ENCODE data around the gene CARMIL1.
"Not testable (repeated sequence)": the region's sequence is repeated elsewhere in the genome, so short reads cannot be mapped to it uniquely, and the experiment has no call there.

Gene CARMIL1

DNA sequence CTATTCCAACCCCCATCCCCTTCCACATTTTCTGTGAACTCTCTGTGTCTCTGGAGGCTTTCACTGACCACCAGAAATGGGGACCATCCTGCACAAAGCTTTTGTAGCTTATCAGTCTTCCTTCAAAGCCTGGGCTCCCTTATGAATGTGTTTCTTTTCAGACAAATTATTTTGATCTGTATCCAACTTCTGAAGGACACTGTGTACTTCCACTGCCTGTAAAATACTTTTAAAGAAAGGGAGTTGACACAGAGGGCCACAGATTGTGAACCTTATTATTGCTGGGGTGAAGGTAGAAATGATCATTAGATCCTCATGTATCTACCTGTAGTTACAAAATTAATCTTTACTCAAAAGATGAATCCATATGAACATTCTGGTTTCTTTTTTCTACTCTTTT is 135.6 kb downstream of the CARMIL1 start:
- DNase-seq, result no peak

- DNase-seq, result no peak
Measured at GRCh38 chr6:25415274-25415673, 136.1 kb downstream of the CARMIL1 start.

DNA sequence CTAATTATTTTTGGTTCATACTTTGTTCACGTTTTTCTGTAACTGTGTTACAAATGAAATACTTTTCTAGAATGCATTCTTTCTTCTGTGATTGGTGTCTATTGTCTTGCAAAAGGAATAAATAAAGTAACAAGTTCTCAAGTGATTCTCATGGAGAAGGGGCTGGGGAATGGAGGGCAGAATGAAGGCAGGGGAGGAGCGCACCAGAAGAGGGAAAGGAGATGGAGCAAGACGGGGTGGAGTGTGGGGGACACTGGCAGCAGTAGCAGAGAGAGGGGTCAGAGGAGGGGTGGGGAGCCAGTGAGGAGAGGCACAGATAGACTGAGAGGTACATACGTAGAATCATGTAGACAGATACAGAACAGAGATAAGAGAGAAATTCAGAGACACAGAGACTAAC is 136.5 kb downstream of the CARMIL1 start:
- no peak for DNase-seq

DNA sequence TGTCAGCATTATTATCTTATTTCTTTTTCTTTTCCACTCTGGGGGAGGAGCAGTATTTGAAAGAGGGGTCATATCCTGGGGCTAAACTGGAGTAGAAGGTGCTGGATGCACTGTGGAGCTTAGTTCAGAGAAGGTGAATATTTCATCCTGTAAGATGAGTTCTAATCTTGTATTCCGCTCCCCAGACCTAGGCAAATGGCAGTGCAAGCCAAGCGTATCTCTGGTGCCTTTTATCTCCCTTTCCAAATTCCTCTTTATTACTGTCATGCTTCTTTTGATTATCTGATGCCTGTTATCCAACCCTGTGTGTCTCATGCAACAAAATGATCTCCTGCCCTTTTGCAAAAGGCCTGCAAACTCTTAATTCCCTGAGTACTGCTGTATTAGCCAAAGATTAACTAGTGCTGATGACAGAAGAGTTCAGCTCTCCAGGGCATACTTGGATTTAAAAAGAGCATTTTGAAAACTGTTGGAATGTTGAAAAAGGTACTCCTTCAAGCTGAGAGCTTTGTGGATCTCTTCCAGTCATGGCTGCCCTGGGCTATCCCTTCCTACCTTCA is 138.0 kb downstream of the CARMIL1 start:
- no peak for DNase-seq

- DNase-seq, result no peak
Measured at GRCh38 chr6:25418454-25419052, 139.4 kb downstream of the CARMIL1 start.

- no peak for DNase-seq
Measured at GRCh38 chr6:25419879-25420278, 140.7 kb downstream of the CARMIL1 start.

DNA sequence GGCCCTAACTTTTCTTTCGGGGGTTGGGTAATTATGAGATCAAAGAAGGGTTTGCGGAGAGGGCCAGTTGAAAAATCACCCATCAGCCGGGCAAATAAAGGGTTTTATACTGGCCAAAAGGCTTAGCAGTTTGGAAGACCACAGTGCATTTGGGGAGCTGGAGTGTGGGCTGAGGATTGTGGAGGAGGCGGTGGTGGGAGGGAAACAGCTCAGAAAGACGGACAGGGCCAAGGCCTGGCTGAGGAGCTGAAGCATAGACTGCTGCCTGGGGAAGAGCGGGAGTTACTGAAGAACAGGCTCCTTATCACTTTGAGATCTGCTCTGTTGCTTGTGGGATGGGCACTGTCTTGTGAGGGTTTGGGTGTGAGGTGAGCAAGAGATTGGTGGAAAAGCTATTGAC is 144.2 kb downstream of the CARMIL1 start:
- no peak for DNase-seq

- no peak for DNase-seq
Measured at GRCh38 chr6:25424303-25424702, 145.1 kb downstream of the CARMIL1 start.

- DNase-seq, result no peak
Measured at GRCh38 chr6:25427549-25427948, 148.4 kb downstream of the CARMIL1 start.

GRCh38 chr6:25428758-25429317 is 149.7 kb downstream of the CARMIL1 start:
- DNase-seq, result no peak

DNA sequence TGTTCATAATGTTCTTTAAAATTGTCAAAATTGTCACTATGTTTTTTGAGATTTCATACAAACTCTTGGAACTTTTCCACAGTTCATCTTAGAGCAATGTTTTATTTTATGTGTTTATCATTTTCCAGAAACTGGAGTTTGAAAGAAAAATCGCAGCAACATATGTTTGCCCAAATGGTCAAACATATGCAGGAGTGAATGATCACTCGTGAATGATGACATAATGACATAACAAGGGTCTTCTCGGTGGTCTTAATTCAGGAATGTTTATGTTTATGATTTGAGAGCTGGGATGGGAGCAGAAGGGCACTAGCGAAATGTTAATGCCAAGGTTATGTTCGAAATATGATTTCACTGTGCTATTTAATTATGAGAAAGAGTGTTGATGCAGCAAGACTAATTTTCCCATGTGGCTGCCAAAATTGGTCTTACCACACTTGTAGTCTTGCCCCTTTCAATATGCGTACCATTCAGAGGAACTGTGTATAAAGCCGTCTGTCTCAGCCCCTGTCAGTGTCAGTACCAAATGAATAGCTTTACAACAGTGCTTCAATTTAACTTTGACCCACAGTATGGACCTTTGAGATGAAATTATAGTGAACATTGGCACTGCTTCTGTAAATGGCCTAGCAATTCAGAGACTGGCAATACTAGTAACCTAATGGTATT is 152.3 kb downstream of the CARMIL1 start:
- DNase-seq, result no peak

DNA sequence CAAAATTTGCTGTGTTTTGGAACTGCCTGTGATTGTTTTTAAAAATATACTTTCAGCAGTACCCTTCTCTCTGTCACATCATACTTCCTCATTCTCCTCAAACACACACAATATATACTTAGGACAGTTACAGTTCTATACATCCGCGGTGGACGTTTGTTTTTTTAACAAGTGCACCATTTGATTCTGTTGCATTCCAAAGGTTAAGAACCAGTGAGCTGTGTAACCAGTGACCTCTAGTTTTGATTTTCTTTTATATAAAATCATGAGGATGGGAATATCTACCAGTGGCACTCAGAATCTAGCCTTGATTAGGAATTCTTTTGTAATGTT is 152.8 kb downstream of the CARMIL1 start:
- no peak for DNase-seq

GRCh38 chr6:25434921-25435320 is 155.7 kb downstream of the CARMIL1 start:
- DNase-seq, result no peak

GRCh38 chr6:25435416-25435985 is 156.3 kb downstream of the CARMIL1 start:
- no peak for DNase-seq

DNA sequence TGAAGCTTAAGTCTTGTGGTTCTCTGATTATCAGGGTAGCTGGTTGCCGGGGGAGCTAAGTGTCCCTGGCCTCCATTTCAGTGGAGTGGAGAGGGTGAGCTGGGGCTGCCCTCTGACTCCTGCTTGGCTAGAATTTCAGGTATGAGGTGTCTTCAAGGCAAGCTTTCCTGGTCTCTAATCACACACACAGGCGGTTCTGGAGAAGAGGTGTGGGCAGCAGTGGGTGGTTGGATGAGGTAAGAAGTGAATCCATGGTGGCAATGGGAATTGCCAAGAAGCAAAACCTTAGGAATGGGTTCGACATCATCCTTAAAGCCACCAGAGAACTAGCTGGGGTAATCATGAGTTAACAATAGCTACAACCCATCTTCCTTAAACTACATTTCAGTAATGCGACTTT is 157.6 kb downstream of the CARMIL1 start:
- no peak for DNase-seq

DNA sequence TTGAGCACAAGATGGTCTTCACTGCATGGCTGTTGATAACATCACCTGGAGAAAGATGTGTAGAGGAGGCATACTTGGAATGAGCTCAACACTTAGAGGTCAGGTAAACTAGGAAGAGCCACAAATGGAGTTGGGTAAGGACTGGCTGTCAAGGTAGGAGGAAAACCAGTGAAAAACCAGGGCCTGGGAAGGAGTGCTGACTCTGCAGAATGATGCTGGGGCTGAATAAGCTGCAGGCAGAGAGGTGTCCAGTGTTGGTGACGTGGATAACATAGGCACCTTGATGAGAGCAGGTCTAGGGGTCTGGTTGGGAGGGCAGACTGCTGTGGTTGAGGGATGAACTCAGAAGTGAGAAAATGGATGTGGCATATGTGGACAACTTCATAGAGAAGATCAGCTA is 160.2 kb downstream of the CARMIL1 start:
- no peak for DNase-seq

DNA sequence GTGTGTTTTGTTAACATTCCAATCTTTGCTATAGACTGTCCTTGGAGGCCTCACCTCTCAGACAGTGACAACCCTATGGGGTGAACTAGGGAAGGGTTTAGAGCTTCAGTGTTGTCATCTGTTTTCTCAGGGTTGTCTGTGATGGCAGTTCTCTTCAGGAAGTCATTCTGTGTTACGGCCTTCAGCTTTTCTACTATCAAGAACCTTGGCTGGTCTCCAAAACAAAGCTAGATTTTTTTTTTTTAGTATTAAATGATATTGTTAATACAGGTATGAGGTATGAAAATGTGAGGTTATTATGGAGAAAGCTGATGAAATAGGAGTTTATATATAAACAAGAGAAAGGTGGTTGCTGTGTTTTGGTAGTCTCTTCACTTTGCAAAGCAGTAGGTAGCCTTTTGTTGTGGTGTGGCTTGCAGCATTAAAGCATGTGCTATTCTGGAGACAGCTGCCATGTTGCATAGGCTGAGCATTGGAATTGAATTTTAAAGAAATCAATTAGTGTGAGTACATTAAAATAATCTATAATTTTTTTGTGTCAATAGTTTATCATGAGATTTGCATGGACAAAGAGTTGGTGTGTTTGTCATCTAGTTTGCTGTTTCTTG is 162.6 kb downstream of the CARMIL1 start:
- DNase-seq, result no peak

GRCh38 chr6:25442898-25443297 is 163.7 kb downstream of the CARMIL1 start:
- no peak for DNase-seq

- DNase-seq, result not testable (repeated sequence)
Measured at GRCh38 chr6:25444521-25444920, 165.3 kb downstream of the CARMIL1 start.

GRCh38 chr6:25446830-25447569 is 167.8 kb downstream of the CARMIL1 start:
- DNase-seq, result no peak

DNA sequence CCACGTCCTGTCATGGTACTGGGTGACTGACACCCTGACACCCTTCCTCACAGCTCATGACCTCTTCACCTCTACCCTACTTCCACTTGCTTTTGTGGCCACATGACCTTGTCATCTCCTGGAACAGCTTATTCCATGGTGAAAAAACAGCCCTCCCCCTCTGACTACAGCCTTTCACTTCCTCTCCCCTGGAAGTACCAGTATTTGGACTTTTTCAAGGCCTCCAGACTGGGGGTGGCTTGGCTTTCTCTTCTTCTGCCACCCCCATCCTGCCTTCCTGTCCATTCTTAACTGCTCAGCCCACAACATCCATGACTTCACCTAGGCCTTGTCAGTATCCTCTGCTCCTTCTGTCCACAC is 168.4 kb downstream of the CARMIL1 start:
- no peak for DNase-seq

- DNase-seq, result no peak
Measured at GRCh38 chr6:25448965-25449538, 169.9 kb downstream of the CARMIL1 start.

- no peak for DNase-seq
Measured at GRCh38 chr6:25449774-25450173, 170.6 kb downstream of the CARMIL1 start.

All from activated CD4-positive, alpha-beta T cell treated with anti-CD3 and anti-CD28 coated beads, Interleukin-2, amount 50 U/mL, for 1 hour (primary cell).